H1 (cell line): ENCODE data around the gene SMPDL3B. TPM values are rescaled to one million over a fixed set of nuclear protein-coding genes. Genes with fewer than 3 reads are reported as not detected.

Source experiments
- CEBPB ChIP-seq: IDR thresholded peaks from 2 replicates; pipeline ENCODE4 v1.6.1; 2012; ENCODE audit warnings: low read depth, low read length
- CHD1 ChIP-seq: IDR thresholded peaks from 2 replicates; pipeline ENCODE4 v1.6.1; 2012; ENCODE audit warnings: low read depth, low read length, improper control_type of control experiment
- EP300 ChIP-seq, 2 experiments: IDR thresholded peaks; 1 replicate in 1 of 2; 2 replicates in 1 of 2; pipeline ENCODE4 v1.6.1; 2011 to 2012; ENCODE audit warnings: low read depth in 2 of 2, low read length in 2 of 2, mild to moderate bottlenecking in 2 of 2, borderline replicate concordance in 1 of 2, inconsistent platforms in 1 of 2, moderate library complexity in 1 of 2
- GABPA ChIP-seq: IDR thresholded peaks from 2 replicates; pipeline ENCODE4 v1.6.1; 2011; ENCODE audit warnings: mild to moderate bottlenecking, low read length, moderate library complexity, borderline replicate concordance; ENCODE audit not compliant: insufficient read depth
- JUN ChIP-seq: IDR thresholded peaks from 2 replicates; pipeline ENCODE4 v1.6.1; 2011; ENCODE audit warnings: low read depth, mild to moderate bottlenecking, improper control_type of control experiment, low read length
- KDM1A ChIP-seq: fragments of 200-600, 300-600 bp; sonication (generic); IDR thresholded peaks from 2 replicates; pipeline ENCODE4 v1.7.1; 2016; ENCODE audit warnings: mild to moderate bottlenecking, low read length, borderline replicate concordance
- MAX ChIP-seq: IDR thresholded peaks from 2 replicates; pipeline ENCODE4 v1.6.1; 2012; ENCODE audit warnings: inconsistent platforms
- RBBP5 ChIP-seq: IDR thresholded peaks from 2 replicates; pipeline ENCODE4 v1.7.1; 2012; ENCODE audit warnings: low read depth, mild to moderate bottlenecking, inconsistent platforms, low read length, moderate library complexity, borderline replicate concordance
- SAP30 ChIP-seq: fragments of 300-600 bp; sonication (generic); IDR thresholded peaks from 2 replicates; pipeline ENCODE4 v1.7.1; 2012; ENCODE audit warnings: low read length, moderate library complexity, mild to moderate bottlenecking, inconsistent platforms; ENCODE audit not compliant: insufficient read depth, insufficient replicate concordance
- SIRT6 ChIP-seq: IDR thresholded peaks from one replicate; pipeline ENCODE4 v1.7.1; 2012; ENCODE audit warnings: low read length, inconsistent platforms
- SRF ChIP-seq: IDR thresholded peaks from 2 replicates; pipeline ENCODE4 v1.6.1; 2011; ENCODE audit warnings: mild to moderate bottlenecking, low read depth, low read length, moderate library complexity
- polyA plus RNA-seq, 7 experiments: library from polyadenylated mRNA; depleted of rRNA in 3 of 7; stranded (reverse) in 5 of 7; unstranded in 2 of 7; fragments of >200 nt in 5 of 7; fragments of 200-250 nt in 2 of 7; gene quantifications; 1 replicate in 5 of 7; 2 replicates in 1 of 7; 4 replicates in 1 of 7; pipeline versions ENCODE4 v1.2.1 to v1.2.3, GENCODE V29; 2011 to 2013; ENCODE audit warnings: missing spikeins in 2 of 7, mixed read lengths in 2 of 7
- total RNA-seq: library from RNA; stranded (reverse); fragmentation: NEBNext Ultra II Directional; extraction: Animal tissue kit (Norgen Biotek cat#: 25700); gene quantifications from 2 replicates; pipeline ENCODE4 v1.2.1, GENCODE V29; 2021
- TF ChIP-seq, protein P1 (sequence below): fragments of 300-600 bp; sonication (generic); IDR thresholded peaks from 2 replicates; pipeline ENCODE4 v1.7.1; 2012; ENCODE audit warnings: low read length, moderate library complexity, mild to moderate bottlenecking, inconsistent platforms; ENCODE audit not compliant: insufficient replicate concordance

SMPDL3B gene
- total and polyA plus RNA-seq, 2 of the 8 experiments (the other 6 are each of a cell fraction or from before 2014, with no cell fraction given) = 54.7 to 143 TPM

DNA sequence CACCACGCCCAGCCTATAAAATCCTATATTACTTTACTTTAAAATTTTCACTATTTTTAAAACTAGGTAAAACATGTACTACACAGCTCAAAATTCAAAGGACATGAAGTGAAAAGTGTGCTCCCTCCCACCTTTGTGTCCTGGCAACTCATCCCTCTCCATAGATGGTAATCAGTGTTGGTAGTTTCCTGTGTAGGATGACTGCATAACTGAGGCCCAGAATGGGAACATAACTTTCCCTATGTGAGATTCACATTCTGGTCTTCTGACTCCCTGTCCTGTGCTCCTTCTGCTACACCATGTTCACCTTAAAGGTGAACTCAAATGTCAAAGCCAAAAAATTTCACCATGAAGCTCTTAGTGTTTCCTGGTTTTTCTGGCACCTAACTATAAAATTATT is 64.3 kb downstream of the SMPDL3B start (continued):
- TF ChIP-seq, protein P1, sequence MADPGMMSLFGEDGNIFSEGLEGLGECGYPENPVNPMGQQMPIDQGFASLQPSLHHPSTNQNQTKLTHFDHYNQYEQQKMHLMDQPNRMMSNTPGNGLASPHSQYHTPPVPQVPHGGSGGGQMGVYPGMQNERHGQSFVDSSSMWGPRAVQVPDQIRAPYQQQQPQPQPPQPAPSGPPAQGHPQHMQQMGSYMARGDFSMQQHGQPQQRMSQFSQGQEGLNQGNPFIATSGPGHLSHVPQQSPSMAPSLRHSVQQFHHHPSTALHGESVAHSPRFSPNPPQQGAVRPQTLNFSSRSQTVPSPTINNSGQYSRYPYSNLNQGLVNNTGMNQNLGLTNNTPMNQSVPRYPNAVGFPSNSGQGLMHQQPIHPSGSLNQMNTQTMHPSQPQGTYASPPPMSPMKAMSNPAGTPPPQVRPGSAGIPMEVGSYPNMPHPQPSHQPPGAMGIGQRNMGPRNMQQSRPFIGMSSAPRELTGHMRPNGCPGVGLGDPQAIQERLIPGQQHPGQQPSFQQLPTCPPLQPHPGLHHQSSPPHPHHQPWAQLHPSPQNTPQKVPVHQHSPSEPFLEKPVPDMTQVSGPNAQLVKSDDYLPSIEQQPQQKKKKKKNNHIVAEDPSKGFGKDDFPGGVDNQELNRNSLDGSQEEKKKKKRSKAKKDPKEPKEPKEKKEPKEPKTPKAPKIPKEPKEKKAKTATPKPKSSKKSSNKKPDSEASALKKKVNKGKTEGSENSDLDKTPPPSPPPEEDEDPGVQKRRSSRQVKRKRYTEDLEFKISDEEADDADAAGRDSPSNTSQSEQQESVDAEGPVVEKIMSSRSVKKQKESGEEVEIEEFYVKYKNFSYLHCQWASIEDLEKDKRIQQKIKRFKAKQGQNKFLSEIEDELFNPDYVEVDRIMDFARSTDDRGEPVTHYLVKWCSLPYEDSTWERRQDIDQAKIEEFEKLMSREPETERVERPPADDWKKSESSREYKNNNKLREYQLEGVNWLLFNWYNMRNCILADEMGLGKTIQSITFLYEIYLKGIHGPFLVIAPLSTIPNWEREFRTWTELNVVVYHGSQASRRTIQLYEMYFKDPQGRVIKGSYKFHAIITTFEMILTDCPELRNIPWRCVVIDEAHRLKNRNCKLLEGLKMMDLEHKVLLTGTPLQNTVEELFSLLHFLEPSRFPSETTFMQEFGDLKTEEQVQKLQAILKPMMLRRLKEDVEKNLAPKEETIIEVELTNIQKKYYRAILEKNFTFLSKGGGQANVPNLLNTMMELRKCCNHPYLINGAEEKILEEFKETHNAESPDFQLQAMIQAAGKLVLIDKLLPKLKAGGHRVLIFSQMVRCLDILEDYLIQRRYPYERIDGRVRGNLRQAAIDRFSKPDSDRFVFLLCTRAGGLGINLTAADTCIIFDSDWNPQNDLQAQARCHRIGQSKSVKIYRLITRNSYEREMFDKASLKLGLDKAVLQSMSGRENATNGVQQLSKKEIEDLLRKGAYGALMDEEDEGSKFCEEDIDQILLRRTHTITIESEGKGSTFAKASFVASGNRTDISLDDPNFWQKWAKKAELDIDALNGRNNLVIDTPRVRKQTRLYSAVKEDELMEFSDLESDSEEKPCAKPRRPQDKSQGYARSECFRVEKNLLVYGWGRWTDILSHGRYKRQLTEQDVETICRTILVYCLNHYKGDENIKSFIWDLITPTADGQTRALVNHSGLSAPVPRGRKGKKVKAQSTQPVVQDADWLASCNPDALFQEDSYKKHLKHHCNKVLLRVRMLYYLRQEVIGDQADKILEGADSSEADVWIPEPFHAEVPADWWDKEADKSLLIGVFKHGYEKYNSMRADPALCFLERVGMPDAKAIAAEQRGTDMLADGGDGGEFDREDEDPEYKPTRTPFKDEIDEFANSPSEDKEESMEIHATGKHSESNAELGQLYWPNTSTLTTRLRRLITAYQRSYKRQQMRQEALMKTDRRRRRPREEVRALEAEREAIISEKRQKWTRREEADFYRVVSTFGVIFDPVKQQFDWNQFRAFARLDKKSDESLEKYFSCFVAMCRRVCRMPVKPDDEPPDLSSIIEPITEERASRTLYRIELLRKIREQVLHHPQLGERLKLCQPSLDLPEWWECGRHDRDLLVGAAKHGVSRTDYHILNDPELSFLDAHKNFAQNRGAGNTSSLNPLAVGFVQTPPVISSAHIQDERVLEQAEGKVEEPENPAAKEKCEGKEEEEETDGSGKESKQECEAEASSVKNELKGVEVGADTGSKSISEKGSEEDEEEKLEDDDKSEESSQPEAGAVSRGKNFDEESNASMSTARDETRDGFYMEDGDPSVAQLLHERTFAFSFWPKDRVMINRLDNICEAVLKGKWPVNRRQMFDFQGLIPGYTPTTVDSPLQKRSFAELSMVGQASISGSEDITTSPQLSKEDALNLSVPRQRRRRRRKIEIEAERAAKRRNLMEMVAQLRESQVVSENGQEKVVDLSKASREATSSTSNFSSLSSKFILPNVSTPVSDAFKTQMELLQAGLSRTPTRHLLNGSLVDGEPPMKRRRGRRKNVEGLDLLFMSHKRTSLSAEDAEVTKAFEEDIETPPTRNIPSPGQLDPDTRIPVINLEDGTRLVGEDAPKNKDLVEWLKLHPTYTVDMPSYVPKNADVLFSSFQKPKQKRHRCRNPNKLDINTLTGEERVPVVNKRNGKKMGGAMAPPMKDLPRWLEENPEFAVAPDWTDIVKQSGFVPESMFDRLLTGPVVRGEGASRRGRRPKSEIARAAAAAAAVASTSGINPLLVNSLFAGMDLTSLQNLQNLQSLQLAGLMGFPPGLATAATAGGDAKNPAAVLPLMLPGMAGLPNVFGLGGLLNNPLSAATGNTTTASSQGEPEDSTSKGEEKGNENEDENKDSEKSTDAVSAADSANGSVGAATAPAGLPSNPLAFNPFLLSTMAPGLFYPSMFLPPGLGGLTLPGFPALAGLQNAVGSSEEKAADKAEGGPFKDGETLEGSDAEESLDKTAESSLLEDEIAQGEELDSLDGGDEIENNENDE = no peak
- TF ChIP-seq RBBP5 = no peak
- TF ChIP-seq SIRT6 = no peak
- TF ChIP-seq JUN = no peak
- TF ChIP-seq MAX = no peak
- TF ChIP-seq EP300 (IDR thresholded peaks at IDR 0.05; ENCODE audit: borderline replicate concordance in 1 of 2, low read depth in 2 of 2, low read length in 2 of 2) = no peak
- no peak for TF ChIP-seq KDM1A
- TF ChIP-seq CHD1 = no peak
- TF ChIP-seq CEBPB = no peak
- TF ChIP-seq GABPA = no peak
- TF ChIP-seq SAP30 = no peak
- TF ChIP-seq SRF = no peak
